GM13976 (cell line): Measurements from ENCODE around the gene NCOA7.

Experiments used
- DNase-seq: peaks from one replicate; pipeline ENCODE4 v3.0.0; 2012; ENCODE audit warnings: low spot score
- CTCF ChIP-seq: IDR thresholded peaks from 2 replicates; pipeline ENCODE4 v1.5.1; 2012; ENCODE audit warnings: borderline replicate concordance, mild to moderate bottlenecking; ENCODE audit not compliant: insufficient read depth; ENCODE audit errors: extremely low read depth, missing control alignments, control extremely low read depth
- in situ Hi-C: fragments of 300-500 bp; cut with MboI; formaldehyde crosslinking; loops from one replicate; pipeline ENCODE4 v1.12.0; 2022; ENCODE audit warnings: low sequenced_read_pairs, mixed read lengths, inconsistent platforms; ENCODE audit not compliant: unreplicated experiment

NCOA7 gene

GRCh38 chr6:125826695-125827463, 36.1 kb downstream of the NCOA7 start:
- DNase-seq = no peak
- no peak for TF ChIP-seq CTCF
- in situ Hi-C loops = no loop called here

DNA sequence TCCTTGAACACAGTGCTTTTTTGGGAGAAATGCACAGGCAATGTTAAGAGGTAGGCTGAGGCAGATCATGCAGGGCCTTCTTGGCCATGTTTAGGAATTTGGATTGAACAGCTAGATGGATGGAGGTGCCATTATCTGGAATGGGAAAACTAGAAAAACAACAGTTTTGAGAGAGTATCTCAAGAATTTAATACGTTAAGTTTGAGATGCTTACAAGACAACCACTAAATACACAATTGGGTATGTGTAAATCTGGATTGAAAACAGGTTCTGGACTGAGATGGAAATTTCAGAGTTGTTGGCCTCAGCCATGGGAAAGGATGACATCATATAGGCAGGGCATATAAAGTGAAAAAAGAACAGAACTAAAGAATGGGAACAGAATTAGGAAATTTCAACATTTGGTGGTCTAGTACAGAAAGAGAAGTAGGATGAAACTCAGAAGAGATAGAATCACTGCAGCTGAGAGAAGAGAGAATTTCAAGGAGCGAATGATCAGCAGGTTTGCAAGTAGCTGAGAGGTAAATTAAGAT, 37.1 kb downstream of the NCOA7 start:
- TF ChIP-seq CTCF = no peak
- in situ Hi-C loops = no loop called here
- no peak for DNase-seq

DNA sequence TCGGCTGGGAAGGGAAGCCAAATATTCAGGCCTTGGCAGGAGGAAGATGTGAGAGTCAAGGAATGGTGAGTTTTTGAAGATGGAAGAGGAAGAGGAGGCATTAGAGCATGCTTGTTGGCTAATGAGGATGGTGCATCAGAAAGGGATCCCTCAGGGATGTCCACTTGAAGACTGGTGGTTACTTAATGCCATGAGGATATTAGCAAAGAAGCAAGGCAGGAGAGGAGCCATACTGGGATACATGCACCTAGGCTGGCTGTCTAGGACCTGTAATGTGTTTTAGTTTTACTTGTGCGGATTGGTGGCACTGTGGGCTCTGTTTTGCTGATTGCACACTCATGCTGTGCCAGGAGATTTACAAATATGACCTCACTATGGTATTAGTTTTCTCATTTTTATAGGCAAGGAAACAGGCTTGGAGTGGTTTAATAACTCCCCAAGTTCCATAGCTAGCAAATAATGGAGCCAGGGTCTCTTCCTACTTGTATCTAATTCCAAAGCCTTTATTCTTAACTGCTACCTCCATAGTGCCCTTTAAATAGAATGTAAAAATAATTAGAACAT, 37.8 kb downstream of the NCOA7 start:
- in situ Hi-C loops = no loop called here
- TF ChIP-seq CTCF = no peak
- no peak for DNase-seq

DNA sequence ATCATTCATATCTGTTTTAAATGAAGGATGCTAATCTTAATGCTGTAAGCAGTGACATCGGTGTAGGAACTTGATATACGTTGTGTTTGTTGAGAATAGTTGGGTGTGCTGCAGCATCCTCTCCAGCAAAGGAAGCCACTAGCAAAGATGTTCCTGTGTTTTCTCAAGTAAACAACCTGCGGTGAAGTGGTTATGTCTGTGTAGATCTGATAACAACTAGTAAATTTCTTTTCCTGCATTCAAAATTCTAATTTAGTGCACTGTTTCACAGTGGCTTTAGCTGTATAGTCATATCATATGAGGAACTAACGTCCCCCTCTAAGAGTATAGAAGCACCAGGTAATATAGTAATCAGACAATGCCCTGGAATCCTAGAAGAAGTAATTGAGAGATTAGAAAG, 38.7 kb downstream of the NCOA7 start:
- TF ChIP-seq CTCF = no peak
- in situ Hi-C loops = no loop called here

GRCh38 chr6:125831659-125832058, 40.9 kb downstream of the NCOA7 start:
- DNase-seq = no peak
- in situ Hi-C loops = no loop called here
- no peak for TF ChIP-seq CTCF

More for the DNA sequence above, 38.7 kb downstream of the NCOA7 start:
- DNase-seq = no peak

GRCh38 chr6:125832391-125833117, 41.8 kb downstream of the NCOA7 start:
- in situ Hi-C loops = no loop called here
- no peak for DNase-seq
- no peak for TF ChIP-seq CTCF
